GM12878 (cell line): ENCODE results near the gene EPHB1. TPM values are rescaled to one million over a fixed set of nuclear protein-coding genes. Genes with fewer than 3 reads are reported as not detected.

Experiments
- ATAC-seq: fragments of 200-7000 bp; cut with Tn5 transposase; 3 replicates; pipeline ENCODE4 v1.9.1; 2020; ENCODE audit warnings: mild to moderate bottlenecking, moderate library complexity
- BruUV-seq: library from RNA; stranded (reverse); fragments of 400-500 nt; replicated peaks from 2 replicates; lab custom pipeline; 2021; lab: Mats Ljungman, UMichigan
- CTCF ChIA-PET: fragments of 300-600 bp; sonication (Branson Sonifier 250); formaldehyde crosslinking; extraction: SDS; loops from one replicate; lab custom pipeline; 2021; ENCODE audit warnings: inconsistent platforms; lab: Yijun Ruan, JAX
- POLR2A ChIA-PET: fragments of 350-600 bp; formaldehyde crosslinking; extraction: SDS; loops from one replicate; lab custom pipeline; 2021; ENCODE audit warnings: inconsistent platforms; lab: Charles Lee
- RAD21 ChIA-PET: fragments of 300-600 bp; sonication (Branson Sonifier 250); formaldehyde crosslinking; loops from one replicate; lab custom pipeline; 2023; ENCODE audit warnings: antibody characterized with exemption; ENCODE audit not compliant: unreplicated experiment; lab: Charles Lee
- SMC1A ChIA-PET: fragments of 300-600 bp; sonication (Branson Sonifier 250); formaldehyde crosslinking; loops from one replicate; lab custom pipeline; 2023; ENCODE audit not compliant: unreplicated experiment, uncharacterized antibody; lab: Charles Lee
- DNase-seq: peaks from one replicate; pipeline ENCODE4 v3.0.0-alpha.2; 2011; ENCODE audit warnings: low read depth, low spot score
- FAIRE-seq: peaks from 3 replicates; lab custom pipeline; 2011; peaks lifted over from hg19 to GRCh38; lab: Jason Lieb, UNC
- H2AFZ ChIP-seq: 2 replicates; pipeline ENCODE4 v1.6.0; 2011; ENCODE audit warnings: low read depth, low read length, control low read depth; ENCODE audit not compliant: control insufficient read depth
- H3K27ac ChIP-seq: 2 replicates; pipeline ENCODE4 v1.5.1; 2011; ENCODE audit warnings: control low read depth; ENCODE audit not compliant: control insufficient read depth, insufficient read depth
- H3K27me3 ChIP-seq, 2 experiments: replicated peaks in 1 of 2; 2 replicates each; pipeline versions ENCODE4 v1.6.0 to v1.6.1; 2011; ENCODE audit warnings: low read length in 1 of 2; ENCODE audit not compliant: control insufficient read depth in 2 of 2, insufficient read depth in 2 of 2
- H3K36me3 ChIP-seq, 2 experiments: 2 replicates each; pipeline ENCODE4 v1.5.1; 2011; ENCODE audit warnings: low read length in 1 of 2; ENCODE audit not compliant: control insufficient read depth in 2 of 2, insufficient read depth in 2 of 2
- H3K4me1 ChIP-seq: 2 replicates; pipeline ENCODE4 v1.6.1; 2011; ENCODE audit warnings: mild to moderate bottlenecking, low read length, moderate library complexity, mixed read lengths; ENCODE audit not compliant: control insufficient read depth, insufficient read depth
- H3K4me2 ChIP-seq: 2 replicates; pipeline ENCODE4 v1.6.0; 2011; ENCODE audit warnings: control low read depth; ENCODE audit not compliant: control insufficient read depth, insufficient read depth
- H3K4me3 ChIP-seq: fragments of 200-600 bp; sonication (generic); 2 replicates; pipeline ENCODE4 v1.5.1; 2016
- H3K79me2 ChIP-seq: 2 replicates; pipeline ENCODE4 v1.6.0; 2011; ENCODE audit warnings: low read length; ENCODE audit not compliant: control insufficient read depth, insufficient read depth
- H3K9ac ChIP-seq: 2 replicates; pipeline ENCODE4 v1.8.0; 2011; ENCODE audit warnings: low read length, control low read depth, mixed read lengths; ENCODE audit not compliant: control insufficient read depth, insufficient read depth
- H3K9me3 ChIP-seq: replicated peaks from 3 replicates; pipeline ENCODE4 v1.5.1; 2011; ENCODE audit warnings: mild to moderate bottlenecking, low read length; ENCODE audit not compliant: control insufficient read depth, insufficient read depth
- H4K20me1 ChIP-seq: 2 replicates; pipeline ENCODE4 v1.6.0; 2011; ENCODE audit not compliant: control insufficient read depth, insufficient read depth
- ATF7 ChIP-seq: fragments of 450-650 bp; IDR thresholded peaks from 2 replicates; pipeline ENCODE4 v1.6.1; 2016; ENCODE audit warnings: low read depth, mild to moderate bottlenecking
- BCL11A ChIP-seq: IDR thresholded peaks from 2 replicates; pipeline ENCODE4 v1.6.1; 2011; ENCODE audit warnings: low read depth, low read length
- CHD2 ChIP-seq: IDR thresholded peaks from 2 replicates; pipeline ENCODE4 v1.6.1; 2011; ENCODE audit warnings: low read depth, low read length, improper control_type of control experiment, borderline replicate concordance
- GATAD2B ChIP-seq: fragments of 450-650 bp; conservative IDR thresholded peaks from 2 replicates; pipeline ENCODE4 v1.6.1; 2017; ENCODE audit warnings: low read depth, mild to moderate bottlenecking, moderate library complexity
- HDAC6 ChIP-seq: fragments of 200-600 bp; sonication (generic); IDR thresholded peaks from one replicate; pipeline ENCODE4 v1.8.0; 2017; ENCODE audit warnings: antibody characterized with exemption; ENCODE audit not compliant: unreplicated experiment
- IKZF1 ChIP-seq: fragments of 450-650 bp; conservative IDR thresholded peaks from 2 replicates; pipeline ENCODE4 v1.6.1; 2017; ENCODE audit warnings: antibody characterized with exemption, mild to moderate bottlenecking
- JUNB ChIP-seq: IDR thresholded peaks from 2 replicates; pipeline ENCODE4 v1.6.1; 2016; ENCODE audit warnings: antibody characterized with exemption, mild to moderate bottlenecking
- MEF2B ChIP-seq: fragments of 450-650 bp; IDR thresholded peaks from 2 replicates; pipeline ENCODE4 v1.6.1; 2018; ENCODE audit warnings: mild to moderate bottlenecking, moderate library complexity; ENCODE audit not compliant: partially characterized antibody, poor library complexity, severe bottlenecking
- NBN ChIP-seq: fragments of 450-650 bp; IDR thresholded peaks from 2 replicates; pipeline ENCODE4 v1.6.1; 2016
- NR2C1 ChIP-seq: fragments of 450-650 bp; IDR thresholded peaks from 2 replicates; pipeline ENCODE4 v1.6.1; 2017; ENCODE audit warnings: antibody characterized with exemption, mild to moderate bottlenecking, moderate library complexity
- NR2C2 ChIP-seq: IDR thresholded peaks from 2 replicates; pipeline ENCODE4 v1.6.1; 2011; ENCODE audit warnings: borderline replicate concordance, low read depth; ENCODE audit not compliant: control insufficient read depth, insufficient read length
- POU2F2 ChIP-seq: IDR thresholded peaks from 3 replicates; pipeline ENCODE4 v1.6.1; 2011; ENCODE audit warnings: low read depth, mild to moderate bottlenecking, low read length, borderline replicate concordance
- SMARCA5 ChIP-seq: fragments of 450-650 bp; IDR thresholded peaks from 2 replicates; pipeline ENCODE4 v1.6.1; 2017; ENCODE audit warnings: mild to moderate bottlenecking
- SUZ12 ChIP-seq: fragments of 200-600 bp; sonication (generic); IDR thresholded peaks from one replicate; pipeline ENCODE4 v1.6.1; 2018; ENCODE audit warnings: antibody characterized with exemption, mild to moderate bottlenecking; ENCODE audit not compliant: unreplicated experiment
- TCF7 ChIP-seq: IDR thresholded peaks from 2 replicates; pipeline ENCODE4 v1.6.1; 2014; ENCODE audit warnings: antibody characterized with exemption, borderline replicate concordance
- WRNIP1 ChIP-seq: IDR thresholded peaks from 2 replicates; pipeline ENCODE4 v1.6.1; 2011; ENCODE audit warnings: low read depth, low read length, improper control_type of control experiment, borderline replicate concordance
- ZNF384 ChIP-seq: IDR thresholded peaks from 2 replicates; pipeline ENCODE4 v1.6.1; 2012; ENCODE audit warnings: low read depth, mild to moderate bottlenecking, low read length, improper control_type of control experiment, borderline replicate concordance
- WGBS: methylation state at CpG from one replicate; pipeline ENCODE4 v1.1.6; 2016; ENCODE audit warnings: low lambda C conversion rate; ENCODE audit not compliant: insufficient replicate concordance, insufficient coverage; ENCODE audit errors: missing lambda C conversion rate; 5-methylcytosine and 5-hydroxymethylcytosine counted together
- in situ Hi-C: fragments of 300-500 bp; cut with MboI; formaldehyde crosslinking; loops from 9 replicates; pipeline ENCODE4 v1.14.3; 2018; ENCODE audit warnings: mixed read lengths
- intact Hi-C: fragments of 100-400 bp; cut with micrococcal nuclease; formaldehyde crosslinking; loops from one replicate; pipeline ENCODE4 v1.14.2; 2022; ENCODE audit not compliant: unreplicated experiment
- polyA plus RNA-seq, 11 experiments: library from polyadenylated mRNA; depleted of rRNA in 4 of 11; unstranded in 6 of 11; stranded (reverse) in 5 of 11; fragments of >200 nt; fragmentation: Nextera tagmentation in 4 of 11; fragmentation: Illumina TruSeq in 1 of 11; extraction: Ambion mirVana in 4 of 11; extraction: Trizol in 1 of 11; gene quantifications; 1 replicate in 1 of 11; 2 replicates in 10 of 11; pipeline versions ENCODE4 v1.2.1 to v1.2.3, GENCODE V29; 2011 to 2016; ENCODE audit warnings: inconsistent platforms in 2 of 11, missing spikeins in 2 of 11, low read depth in 1 of 11
- total RNA-seq, 4 experiments: library from RNA; depleted of rRNA in 3 of 4; stranded (reverse); fragments of >200 nt in 3 of 4; fragmentation: Illumina TruSeq in 1 of 4; extraction: Trizol in 1 of 4; gene quantifications; 2 replicates each; pipeline versions ENCODE4 v1.2.1 to v1.2.3, GENCODE V29; 2013 to 2021
- TF ChIP-seq, protein P1 (sequence below): fragments of 450-650 bp; IDR thresholded peaks from 2 replicates; pipeline ENCODE4 v1.6.1; 2017; ENCODE audit warnings: mild to moderate bottlenecking, moderate library complexity
- TF ChIP-seq, protein P2 (sequence below): IDR thresholded peaks from 2 replicates; pipeline ENCODE4 v1.6.1; 2012; ENCODE audit warnings: low read depth, low read length, improper control_type of control experiment
- TF ChIP-seq, protein P3 (sequence below): IDR thresholded peaks from 2 replicates; pipeline ENCODE4 v1.6.1; 2012; ENCODE audit warnings: low read length, inconsistent platforms

Gene EPHB1
- total and polyA plus RNA-seq, 10 of the 15 experiments (the other 5 are each of a cell fraction or from before 2014, with no cell fraction given), result 0.33 to 23.8 (median 1.2) TPM

DNA sequence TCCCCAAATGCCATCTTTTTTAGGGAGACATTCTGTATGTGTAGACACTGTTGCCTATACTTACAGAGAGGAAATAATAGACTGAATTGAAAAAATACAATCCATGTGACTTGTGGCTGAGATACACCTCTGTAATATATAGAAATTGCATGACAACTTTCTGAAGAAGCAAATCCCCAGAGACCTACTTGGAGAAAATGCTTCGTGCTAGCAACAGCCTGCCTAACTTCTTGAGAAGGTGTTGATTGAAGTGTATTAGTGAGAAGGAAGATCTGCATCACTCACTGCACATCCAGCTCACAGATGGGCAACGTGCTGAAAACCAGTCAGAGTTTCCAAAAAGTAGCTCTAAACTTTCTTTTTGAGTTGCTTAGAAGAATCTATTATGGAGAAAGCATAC, 404.1 kb downstream of the EPHB1 start:
- peaks cover 4% of the 10 kb centered on the region for H3K4me1 ChIP-seq
- no peak overlapping the region for H3K4me3 ChIP-seq
- DNase-seq (peak; percentile 20), FAIRE-seq (no peak), ATAC-seq (peak; percentile 44)
- no TSS peak for BruUV-seq
- intact Hi-C loops (no loop called here), in situ Hi-C loops (no loop called here)
- SMC1A ChIA-PET, result interaction anchor here (1.0 to 2.0 kb wide), 3 partner anchors 26 to 41 kb away, joined by 3 to 10 read pairs (median 3); no protein-coding TSS in a partner anchor
- H3K27me3 ChIP-seq, result no peaks in the 10 kb centered on the region
- H3K9me3 ChIP-seq, result no peaks in the 10 kb centered on the region; the same call in 2 of the 3 replicates
- H2AFZ ChIP-seq, result no peak overlapping the region
- H4K20me1 ChIP-seq, result no peaks in the 10 kb centered on the region
- POLR2A ChIA-PET, result no interaction called here
- no peaks in the 10 kb centered on the region for H3K79me2 ChIP-seq
- H3K36me3 ChIP-seq, result peaks cover 0 to 4% of the 10 kb centered on the region in 2 experiments; a peak in 2 of 4 replicates
- no peak overlapping the region for H3K9ac ChIP-seq
- H3K4me2 ChIP-seq, result no peak overlapping the region
- RAD21 ChIA-PET, result interaction anchor here (0.7 to 2.0 kb wide), 4 partner anchors 26 to 405 kb away, joined by 3 to 11 read pairs (median 6); no protein-coding TSS in a partner anchor
- H3K27ac ChIP-seq, result no peak overlapping the region
- 7% methylated on average over 2 of the region's 2 CpGs for WGBS
- CTCF ChIA-PET, result interaction anchor here (1.3 to 1.9 kb wide), 3 partner anchors 12 to 404 kb away, joined by 3 to 6 read pairs (median 6); partner anchors contain the start of gene EPHB1
- TF ChIP-seq, protein P1, sequence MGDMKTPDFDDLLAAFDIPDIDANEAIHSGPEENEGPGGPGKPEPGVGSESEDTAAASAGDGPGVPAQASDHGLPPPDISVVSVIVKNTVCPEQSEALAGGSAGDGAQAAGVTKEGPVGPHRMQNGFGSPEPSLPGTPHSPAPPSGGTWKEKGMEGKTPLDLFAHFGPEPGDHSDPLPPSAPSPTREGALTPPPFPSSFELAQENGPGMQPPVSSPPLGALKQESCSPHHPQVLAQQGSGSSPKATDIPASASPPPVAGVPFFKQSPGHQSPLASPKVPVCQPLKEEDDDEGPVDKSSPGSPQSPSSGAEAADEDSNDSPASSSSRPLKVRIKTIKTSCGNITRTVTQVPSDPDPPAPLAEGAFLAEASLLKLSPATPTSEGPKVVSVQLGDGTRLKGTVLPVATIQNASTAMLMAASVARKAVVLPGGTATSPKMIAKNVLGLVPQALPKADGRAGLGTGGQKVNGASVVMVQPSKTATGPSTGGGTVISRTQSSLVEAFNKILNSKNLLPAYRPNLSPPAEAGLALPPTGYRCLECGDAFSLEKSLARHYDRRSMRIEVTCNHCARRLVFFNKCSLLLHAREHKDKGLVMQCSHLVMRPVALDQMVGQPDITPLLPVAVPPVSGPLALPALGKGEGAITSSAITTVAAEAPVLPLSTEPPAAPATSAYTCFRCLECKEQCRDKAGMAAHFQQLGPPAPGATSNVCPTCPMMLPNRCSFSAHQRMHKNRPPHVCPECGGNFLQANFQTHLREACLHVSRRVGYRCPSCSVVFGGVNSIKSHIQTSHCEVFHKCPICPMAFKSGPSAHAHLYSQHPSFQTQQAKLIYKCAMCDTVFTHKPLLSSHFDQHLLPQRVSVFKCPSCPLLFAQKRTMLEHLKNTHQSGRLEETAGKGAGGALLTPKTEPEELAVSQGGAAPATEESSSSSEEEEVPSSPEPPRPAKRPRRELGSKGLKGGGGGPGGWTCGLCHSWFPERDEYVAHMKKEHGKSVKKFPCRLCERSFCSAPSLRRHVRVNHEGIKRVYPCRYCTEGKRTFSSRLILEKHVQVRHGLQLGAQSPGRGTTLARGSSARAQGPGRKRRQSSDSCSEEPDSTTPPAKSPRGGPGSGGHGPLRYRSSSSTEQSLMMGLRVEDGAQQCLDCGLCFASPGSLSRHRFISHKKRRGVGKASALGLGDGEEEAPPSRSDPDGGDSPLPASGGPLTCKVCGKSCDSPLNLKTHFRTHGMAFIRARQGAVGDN, result peak; percentile 29; the same call in 1 of the 2 replicates
- TF ChIP-seq NR2C1 (no peak), NBN (no peak), HDAC6 (no peak), WRNIP1 (no peak), CHD2 (no peak), SUZ12 (no peak), MEF2B (peak; percentile 94), SMARCA5 (no peak), JUNB (no peak), POU2F2 (no peak), ZNF384 (peak; percentile 12; the same call in 1 of the 2 replicates), GATAD2B (no peak), TCF7 (no peak), IKZF1 (no peak), NR2C2 (no peak), ATF7 (peak; percentile 37; the same call in 1 of the 2 replicates), BCL11A (peak; percentile 56; the same call in 1 of the 2 replicates)
- TF ChIP-seq, protein P2, sequence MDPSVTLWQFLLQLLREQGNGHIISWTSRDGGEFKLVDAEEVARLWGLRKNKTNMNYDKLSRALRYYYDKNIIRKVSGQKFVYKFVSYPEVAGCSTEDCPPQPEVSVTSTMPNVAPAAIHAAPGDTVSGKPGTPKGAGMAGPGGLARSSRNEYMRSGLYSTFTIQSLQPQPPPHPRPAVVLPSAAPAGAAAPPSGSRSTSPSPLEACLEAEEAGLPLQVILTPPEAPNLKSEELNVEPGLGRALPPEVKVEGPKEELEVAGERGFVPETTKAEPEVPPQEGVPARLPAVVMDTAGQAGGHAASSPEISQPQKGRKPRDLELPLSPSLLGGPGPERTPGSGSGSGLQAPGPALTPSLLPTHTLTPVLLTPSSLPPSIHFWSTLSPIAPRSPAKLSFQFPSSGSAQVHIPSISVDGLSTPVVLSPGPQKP, result no peak
- TF ChIP-seq, protein P3, sequence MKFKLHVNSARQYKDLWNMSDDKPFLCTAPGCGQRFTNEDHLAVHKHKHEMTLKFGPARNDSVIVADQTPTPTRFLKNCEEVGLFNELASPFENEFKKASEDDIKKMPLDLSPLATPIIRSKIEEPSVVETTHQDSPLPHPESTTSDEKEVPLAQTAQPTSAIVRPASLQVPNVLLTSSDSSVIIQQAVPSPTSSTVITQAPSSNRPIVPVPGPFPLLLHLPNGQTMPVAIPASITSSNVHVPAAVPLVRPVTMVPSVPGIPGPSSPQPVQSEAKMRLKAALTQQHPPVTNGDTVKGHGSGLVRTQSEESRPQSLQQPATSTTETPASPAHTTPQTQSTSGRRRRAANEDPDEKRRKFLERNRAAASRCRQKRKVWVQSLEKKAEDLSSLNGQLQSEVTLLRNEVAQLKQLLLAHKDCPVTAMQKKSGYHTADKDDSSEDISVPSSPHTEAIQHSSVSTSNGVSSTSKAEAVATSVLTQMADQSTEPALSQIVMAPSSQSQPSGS, result no peak
